Neural progenitor cell (in vitro differentiated cells): ENCODE data around the gene RCVRN.

Experiments
- EZH2 ChIP-seq: fragments of 200-600 bp; sonication (generic); IDR thresholded peaks from 2 replicates; pipeline ENCODE4 v1.6.1; 2017; ENCODE audit warnings: antibody characterized with exemption, mild to moderate bottlenecking, moderate library complexity
- TF ChIP-seq, protein P1 (sequence below): fragments of 200-600 bp; sonication (generic); IDR thresholded peaks from 2 replicates; pipeline ENCODE4 v1.5.1; 2017; ENCODE audit warnings: antibody characterized with exemption, mild to moderate bottlenecking

DNA sequence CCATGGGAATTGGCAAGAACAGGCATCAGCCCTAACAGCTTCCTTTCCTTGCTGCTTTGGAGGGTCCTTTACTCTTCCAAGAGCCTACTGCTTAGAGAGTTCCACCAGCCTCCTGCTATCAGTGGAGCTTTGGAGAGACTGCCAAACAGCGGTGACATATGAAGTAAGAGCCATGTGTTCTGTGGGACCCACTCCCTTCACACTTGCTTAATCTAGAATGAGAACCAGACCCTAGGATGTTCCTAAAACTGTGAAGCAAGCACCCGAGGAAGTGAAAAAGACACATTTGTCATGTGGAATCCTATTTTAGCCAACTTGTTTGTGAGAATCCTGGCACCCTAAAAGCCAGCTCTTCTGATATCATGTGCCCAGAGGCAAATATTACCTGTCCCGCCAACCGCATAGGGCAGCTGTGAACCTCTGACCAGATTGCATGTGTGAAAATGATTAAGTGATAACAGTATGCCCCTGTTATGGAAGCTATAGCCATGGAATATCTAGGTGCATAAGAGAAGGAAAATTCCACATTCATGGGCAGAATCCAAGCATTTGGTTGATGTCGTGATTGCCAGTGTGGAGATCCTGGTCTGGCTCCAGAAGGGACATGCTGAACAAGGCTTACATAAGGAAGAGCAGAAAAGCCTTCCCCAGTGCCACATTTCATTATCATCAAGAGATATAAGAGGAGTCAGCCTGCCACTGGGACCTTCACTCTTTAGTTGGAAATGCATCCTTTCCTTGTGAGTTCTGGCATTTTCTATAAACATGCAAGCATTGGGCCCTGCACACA is 18.7 kb downstream of the RCVRN start:
- TF ChIP-seq EZH2, result no peak
- TF ChIP-seq, protein P1, sequence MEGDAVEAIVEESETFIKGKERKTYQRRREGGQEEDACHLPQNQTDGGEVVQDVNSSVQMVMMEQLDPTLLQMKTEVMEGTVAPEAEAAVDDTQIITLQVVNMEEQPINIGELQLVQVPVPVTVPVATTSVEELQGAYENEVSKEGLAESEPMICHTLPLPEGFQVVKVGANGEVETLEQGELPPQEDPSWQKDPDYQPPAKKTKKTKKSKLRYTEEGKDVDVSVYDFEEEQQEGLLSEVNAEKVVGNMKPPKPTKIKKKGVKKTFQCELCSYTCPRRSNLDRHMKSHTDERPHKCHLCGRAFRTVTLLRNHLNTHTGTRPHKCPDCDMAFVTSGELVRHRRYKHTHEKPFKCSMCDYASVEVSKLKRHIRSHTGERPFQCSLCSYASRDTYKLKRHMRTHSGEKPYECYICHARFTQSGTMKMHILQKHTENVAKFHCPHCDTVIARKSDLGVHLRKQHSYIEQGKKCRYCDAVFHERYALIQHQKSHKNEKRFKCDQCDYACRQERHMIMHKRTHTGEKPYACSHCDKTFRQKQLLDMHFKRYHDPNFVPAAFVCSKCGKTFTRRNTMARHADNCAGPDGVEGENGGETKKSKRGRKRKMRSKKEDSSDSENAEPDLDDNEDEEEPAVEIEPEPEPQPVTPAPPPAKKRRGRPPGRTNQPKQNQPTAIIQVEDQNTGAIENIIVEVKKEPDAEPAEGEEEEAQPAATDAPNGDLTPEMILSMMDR, result no peak
